Skeletal muscle tissue (tissue), 4 donors: Measurements from ENCODE around the gene CRISPLD2. TPM values are rescaled to one million over a fixed set of nuclear protein-coding genes. Genes with fewer than 3 reads are reported as not detected.
"Not testable (repeated sequence)": the region's sequence is repeated elsewhere in the genome, so short reads cannot be mapped to it uniquely, and the experiment has no call there.

Experiments
- H3K27ac ChIP-seq: one replicate; pipeline ENCODE4 v1.7.0; 2013; ENCODE audit warnings: mild to moderate bottlenecking, low read depth, low read length, inconsistent platforms
- H3K27me3 ChIP-seq, 3 donors: one replicate each; pipeline ENCODE4 v1.7.0; 2013; ENCODE audit warnings: low read length in 3 of 3; ENCODE audit not compliant: control insufficient read depth in 3 of 3, insufficient read depth in 3 of 3
- H3K36me3 ChIP-seq, 3 donors: one replicate each; pipeline ENCODE4 v1.7.0; 2013; ENCODE audit warnings: low read length in 3 of 3; ENCODE audit not compliant: control insufficient read depth in 3 of 3, insufficient read depth in 3 of 3
- H3K4me1 ChIP-seq, 3 donors: one replicate each; pipeline ENCODE4 v1.7.0; 2013; ENCODE audit warnings: low read length in 3 of 3, mild to moderate bottlenecking in 3 of 3; ENCODE audit not compliant: control insufficient read depth in 3 of 3, insufficient read depth in 3 of 3
- H3K4me3 ChIP-seq, 3 donors: one replicate each; pipeline ENCODE4 v1.7.0; 2013; ENCODE audit warnings: low read length in 3 of 3
- H3K9ac ChIP-seq, 3 donors: one replicate each; pipeline ENCODE4 v1.7.0; 2013; ENCODE audit warnings: low read length in 3 of 3, mild to moderate bottlenecking in 3 of 3, moderate library complexity in 2 of 3, low read depth in 1 of 3
- H3K9me3 ChIP-seq, 3 donors: one replicate each; pipeline ENCODE4 v1.7.0; 2013; ENCODE audit warnings: low read length in 3 of 3; ENCODE audit not compliant: control insufficient read depth in 3 of 3
- total RNA-seq: library from RNA; depleted of rRNA; stranded (reverse); fragments of >200 nt; gene quantifications from one replicate; pipeline ENCODE4 v1.2.3, GENCODE V29; 2014
- donor health status: Osteomylitis.

The CRISPLD2 gene
- total RNA-seq, 1 donor from 2014 or later: 7.3 TPM

DNA sequence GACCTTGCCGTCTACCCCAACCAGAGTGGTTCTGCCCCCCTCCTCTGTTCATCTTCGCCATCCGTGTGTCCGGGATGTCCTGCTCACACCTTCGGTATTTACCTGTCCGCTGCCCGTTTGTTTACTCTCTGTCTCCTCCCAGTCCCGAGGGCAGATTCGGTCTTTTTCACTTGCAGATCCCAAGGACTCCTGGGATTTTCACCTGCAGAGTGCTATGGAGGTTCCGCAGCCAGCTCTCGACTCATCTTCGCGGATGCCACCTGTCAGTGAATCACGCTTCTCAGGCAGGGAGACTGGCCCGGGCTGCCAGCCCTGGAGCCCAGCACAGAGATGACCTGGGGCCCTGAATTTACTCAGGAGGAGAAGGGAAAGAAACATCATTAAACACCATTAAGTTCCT, 8.1 kb downstream of the CRISPLD2 start:
- H3K9ac ChIP-seq: no peak overlapping the region
- peaks cover 0 to 2% (median 0%) of the 10 kb centered on the region in 3 donors for H3K36me3 ChIP-seq
- H3K27ac ChIP-seq: no peak overlapping the region
- no peak overlapping the region for H3K4me3 ChIP-seq
- peaks cover 18 to 33% (median 28%) of the 10 kb centered on the region in 3 donors for H3K4me1 ChIP-seq
- no peaks in the 10 kb centered on the region for H3K9me3 ChIP-seq
- H3K27me3 ChIP-seq: peaks cover 2 to 17% (median 14%) of the 10 kb centered on the region in 3 donors

DNA sequence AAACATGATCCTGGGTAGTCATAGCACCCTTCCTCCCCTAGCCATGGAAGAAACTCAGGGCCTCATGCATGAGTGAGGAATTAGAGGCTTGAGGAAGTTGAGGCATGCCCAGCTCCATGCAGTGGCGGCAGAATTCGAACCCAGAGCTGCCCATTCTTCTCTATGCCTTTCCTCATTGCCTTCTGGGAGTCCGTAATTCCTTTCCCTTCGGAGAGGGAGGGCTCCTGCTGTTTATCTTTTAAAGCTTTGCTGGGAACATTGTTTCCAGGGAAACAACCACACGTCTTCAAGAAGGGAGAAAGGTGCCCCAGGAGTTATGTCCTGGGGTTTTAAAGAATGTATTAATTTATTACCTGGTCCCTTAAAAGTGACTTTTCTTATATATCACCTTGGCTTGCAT, 8.5 kb downstream of the CRISPLD2 start:
- H3K27ac ChIP-seq: no peak overlapping the region
- no peak overlapping the region for H3K9ac ChIP-seq
- H3K36me3 ChIP-seq: peaks cover 0 to 2% (median 0%) of the 10 kb centered on the region in 3 donors
- H3K4me1 ChIP-seq: peaks cover 19 to 36% (median 31%) of the 10 kb centered on the region in 3 donors
- H3K27me3 ChIP-seq: peaks cover 0 to 17% (median 12%) of the 10 kb centered on the region in 3 donors
- H3K4me3 ChIP-seq: no peak overlapping the region
- no peaks in the 10 kb centered on the region for H3K9me3 ChIP-seq

DNA sequence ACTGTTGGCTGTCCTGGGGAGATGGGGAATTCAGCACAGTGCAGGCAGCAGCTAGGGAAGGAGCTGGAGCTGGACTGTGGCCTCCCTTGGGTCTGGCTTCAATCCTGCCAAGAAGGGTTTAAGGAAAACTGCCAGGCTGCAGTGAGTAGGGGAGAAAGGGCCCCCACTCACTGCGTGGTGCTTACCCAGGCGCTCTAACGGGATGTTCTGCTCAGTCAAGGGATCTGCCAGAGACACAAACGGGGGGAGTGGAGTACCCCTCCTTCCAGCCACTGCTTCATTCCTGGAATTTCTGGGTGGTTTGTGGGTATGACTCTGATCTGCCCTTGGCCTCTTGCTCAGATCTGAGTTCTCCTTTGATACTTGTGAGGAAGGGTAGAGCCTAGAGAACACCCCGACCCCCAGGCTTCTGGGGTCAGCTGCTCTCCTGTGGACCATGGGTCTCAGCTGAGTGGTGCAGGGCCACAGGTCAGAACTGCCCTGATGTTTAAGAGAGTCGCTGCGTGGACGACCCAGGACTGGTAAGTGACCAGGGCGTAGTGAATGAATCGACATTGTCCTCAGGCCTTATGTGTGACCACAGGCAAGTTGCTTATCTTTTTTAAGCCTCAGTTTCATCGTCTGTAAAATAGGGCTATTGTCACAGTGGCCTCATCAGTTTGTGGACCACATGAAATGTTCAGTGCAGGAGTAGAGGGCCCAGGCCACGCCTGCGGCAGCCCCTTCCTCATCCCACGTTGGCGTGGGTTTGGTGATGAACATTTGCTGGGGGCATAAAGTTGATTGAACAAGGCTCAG, 9.6 kb downstream of the CRISPLD2 start:
- Histone ChIP-seq H3K4me3 (no peak overlapping the region), H3K27ac (peak overlapping the region; percentile 58), H3K36me3 (peaks cover 0 to 2% (median 0%) of the 10 kb centered on the region in 3 donors), H3K9me3 (no peaks in the 10 kb centered on the region), H3K4me1 (peaks cover 24 to 36% (median 32%) of the 10 kb centered on the region in 3 donors), H3K9ac (no peak overlapping the region), H3K27me3 (peaks cover 0 to 12% (median 10%) of the 10 kb centered on the region in 3 donors)

DNA sequence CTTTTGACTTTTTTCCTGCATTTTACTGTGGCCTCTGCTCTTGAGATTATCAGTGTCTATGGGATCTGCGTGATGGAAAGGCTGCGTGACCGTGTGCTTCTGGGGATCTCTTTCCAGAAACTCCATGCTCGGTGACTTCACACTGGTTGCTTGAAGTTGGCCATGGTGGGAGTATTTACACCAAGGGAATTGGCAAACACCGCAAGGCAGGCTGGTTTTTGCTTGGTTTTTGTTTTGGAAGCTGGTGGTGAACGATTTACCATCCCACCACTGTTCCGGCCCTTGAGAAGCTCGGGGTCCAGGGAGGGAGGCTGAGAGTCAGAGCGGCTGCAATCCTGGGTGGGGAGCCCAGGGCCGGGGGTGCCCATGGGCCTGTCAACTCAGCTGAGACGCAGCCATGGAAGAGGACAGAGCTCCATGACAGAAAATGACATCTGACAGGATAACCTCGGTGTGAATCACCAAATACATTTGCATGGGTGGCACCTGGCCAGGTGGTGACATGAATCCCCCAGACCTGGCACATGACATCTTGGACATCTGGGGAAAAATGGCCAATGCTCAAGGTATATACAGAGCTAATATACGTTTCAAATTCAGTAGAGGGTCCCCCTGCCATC, 11.1 kb downstream of the CRISPLD2 start:
- H3K27me3 ChIP-seq: peaks cover 0 to 10% (median 7%) of the 10 kb centered on the region in 3 donors
- H3K36me3 ChIP-seq: peaks cover 0 to 2% (median 0%) of the 10 kb centered on the region in 3 donors
- H3K9me3 ChIP-seq: no peaks in the 10 kb centered on the region
- H3K9ac ChIP-seq: no peak overlapping the region
- H3K27ac ChIP-seq: peak overlapping the region; percentile 25
- no peak overlapping the region for H3K4me3 ChIP-seq
- peaks cover 34 to 45% (median 40%) of the 10 kb centered on the region in 3 donors for H3K4me1 ChIP-seq

DNA sequence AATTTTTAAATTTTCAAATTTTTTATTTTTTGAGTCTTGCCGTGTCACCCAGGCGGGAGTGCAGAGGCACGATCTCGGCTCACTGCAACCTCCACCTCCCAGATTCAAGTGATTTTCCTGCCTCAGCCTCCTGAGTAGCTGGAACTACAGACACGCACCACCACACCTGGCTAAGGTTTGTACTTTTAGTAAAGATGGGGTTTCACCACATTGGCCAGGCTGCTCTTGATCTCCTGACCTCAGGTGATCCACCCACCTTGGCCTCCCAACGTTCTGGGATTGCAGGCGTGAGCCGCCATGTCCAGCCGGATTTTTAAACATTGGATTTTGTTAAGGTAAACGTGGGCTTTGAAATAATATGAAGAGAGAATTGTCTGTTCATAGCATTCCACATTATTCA, 11.9 kb downstream of the CRISPLD2 start:
- Histone ChIP-seq H3K27ac (peak overlapping the region; percentile 87), H3K4me3 (peak overlapping the region in 1 of 3 donors; percentile 56), H3K9ac (peak overlapping the region in 2 of 3 donors; percentile 29 to 54), H3K4me1 (peaks cover 42 to 47% (median 46%) of the 10 kb centered on the region in 3 donors)
- not testable (repeated sequence) for H3K9me3 ChIP-seq, H3K36me3 ChIP-seq, H3K27me3 ChIP-seq

DNA sequence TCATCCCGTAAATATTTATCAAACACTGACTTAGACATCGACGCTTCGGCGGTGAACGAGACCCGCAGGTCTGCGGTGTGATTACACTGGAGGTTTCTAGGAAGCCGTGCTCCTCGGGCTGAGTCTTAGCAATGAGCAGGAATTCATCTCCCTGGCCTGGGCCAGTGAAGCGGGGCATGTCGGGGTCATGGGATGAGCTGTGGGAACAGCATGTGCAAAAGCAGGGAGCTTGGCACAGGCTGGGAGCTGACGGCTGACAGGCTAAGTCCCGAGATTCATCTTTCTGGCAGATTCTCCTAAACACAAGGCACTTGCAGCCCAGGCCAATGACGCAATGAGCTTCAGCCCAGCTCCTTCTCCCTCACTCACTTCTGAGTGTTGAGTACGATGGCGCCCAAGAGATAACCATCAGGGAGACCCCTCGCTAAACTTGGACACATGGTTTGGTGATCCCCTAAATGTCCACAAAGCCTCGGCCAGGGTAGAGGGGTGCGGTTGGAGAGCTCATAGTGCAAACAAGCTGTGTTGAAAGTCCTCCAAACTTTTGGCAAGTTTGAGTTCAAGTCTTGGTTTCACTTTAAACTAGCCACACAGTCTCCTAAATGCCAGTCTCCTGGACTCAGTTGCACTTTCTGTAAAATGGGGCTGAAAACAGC, 12.8 kb downstream of the CRISPLD2 start:
- no peaks in the 10 kb centered on the region for H3K9me3 ChIP-seq
- H3K9ac ChIP-seq: peak overlapping the region; percentile 29 to 66 (median 54)
- H3K4me1 ChIP-seq: peaks cover 42 to 44% (median 43%) of the 10 kb centered on the region in 3 donors
- peaks cover 0 to 2% (median 0%) of the 10 kb centered on the region in 3 donors for H3K36me3 ChIP-seq
- peak overlapping the region in 2 of 3 donors; percentile 56 to 62 for H3K4me3 ChIP-seq
- H3K27me3 ChIP-seq: peaks cover 0 to 10% (median 7%) of the 10 kb centered on the region in 3 donors
- H3K27ac ChIP-seq: peak overlapping the region; percentile 87

DNA sequence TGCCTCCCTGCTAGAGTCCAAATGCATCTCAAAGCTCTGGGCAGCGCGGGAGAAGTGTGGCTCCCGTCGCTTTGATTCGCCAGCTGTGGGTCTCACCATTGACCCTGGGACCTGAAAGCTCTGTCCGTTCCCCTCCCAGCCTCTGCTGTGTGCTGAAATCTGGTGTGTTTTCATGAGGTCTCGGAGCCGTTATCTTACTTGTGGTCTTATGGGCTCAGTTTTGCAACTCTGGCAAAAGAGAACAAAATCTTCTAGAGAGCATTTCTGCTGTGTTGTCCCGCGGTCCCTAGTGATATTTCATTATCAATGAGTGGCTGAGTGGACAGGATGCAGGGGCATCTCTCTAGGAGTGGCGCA, 13.3 kb downstream of the CRISPLD2 start:
- Histone ChIP-seq H3K36me3 (peaks cover 0 to 2% (median 0%) of the 10 kb centered on the region in 3 donors), H3K4me3 (peak overlapping the region in 2 of 3 donors; percentile 56 to 62), H3K27me3 (peaks cover 0 to 10% (median 7%) of the 10 kb centered on the region in 3 donors), H3K9me3 (no peaks in the 10 kb centered on the region), H3K9ac (peak overlapping the region in 2 of 3 donors; percentile 54 to 66), H3K4me1 (peaks cover 37 to 47% (median 42%) of the 10 kb centered on the region in 3 donors), H3K27ac (peak overlapping the region; percentile 87)

DNA sequence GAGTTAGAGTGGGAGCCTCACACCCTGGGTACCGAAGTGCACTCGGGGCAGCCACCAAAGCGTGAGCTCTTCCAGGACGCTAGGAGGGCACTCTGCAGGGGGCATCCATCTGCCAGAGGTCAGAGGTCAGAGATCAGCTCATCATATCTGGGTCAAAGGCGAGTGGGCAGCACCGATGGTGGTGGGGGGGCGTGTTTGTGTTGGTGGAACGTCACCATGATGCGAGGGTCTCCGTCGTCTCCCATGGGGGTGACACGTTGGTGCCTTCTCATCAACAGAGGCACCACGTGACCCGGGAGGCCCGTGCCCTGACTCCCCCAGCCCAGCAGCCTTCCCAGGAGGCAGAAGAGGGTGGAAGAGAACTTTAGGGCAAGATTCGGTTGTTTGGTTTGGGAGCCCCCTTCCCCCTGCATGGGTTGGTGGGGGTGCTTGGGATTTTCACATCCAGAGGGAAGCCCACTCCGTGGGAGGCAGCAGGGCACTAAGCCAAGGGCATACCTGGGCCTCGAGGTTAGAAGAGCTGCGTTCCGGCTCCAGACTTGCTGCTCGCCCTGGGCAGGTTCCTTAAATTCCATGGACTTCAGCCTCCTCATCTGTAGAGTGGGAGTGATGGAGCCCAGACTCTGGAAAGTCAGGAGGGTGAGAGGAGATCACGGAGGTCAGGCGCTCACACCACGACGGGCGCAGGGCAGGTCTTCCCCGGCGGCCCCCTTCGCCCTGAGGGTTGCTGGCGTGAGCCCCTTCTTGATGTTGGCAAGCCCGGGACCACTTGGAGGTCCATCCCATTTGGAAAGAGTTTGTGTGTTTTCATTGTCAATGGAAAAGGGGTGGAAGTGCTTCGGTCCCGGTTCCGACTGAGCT, 14.0 kb downstream of the CRISPLD2 start:
- H3K4me1 ChIP-seq: peaks cover 35 to 50% (median 42%) of the 10 kb centered on the region in 3 donors
- H3K9ac ChIP-seq: no peak overlapping the region
- no peak overlapping the region for H3K4me3 ChIP-seq
- H3K27me3 ChIP-seq: peaks cover 0 to 10% (median 7%) of the 10 kb centered on the region in 3 donors
- H3K9me3 ChIP-seq: no peaks in the 10 kb centered on the region
- peaks cover 0 to 2% (median 0%) of the 10 kb centered on the region in 3 donors for H3K36me3 ChIP-seq
- H3K27ac ChIP-seq: peak overlapping the region; percentile 87

DNA sequence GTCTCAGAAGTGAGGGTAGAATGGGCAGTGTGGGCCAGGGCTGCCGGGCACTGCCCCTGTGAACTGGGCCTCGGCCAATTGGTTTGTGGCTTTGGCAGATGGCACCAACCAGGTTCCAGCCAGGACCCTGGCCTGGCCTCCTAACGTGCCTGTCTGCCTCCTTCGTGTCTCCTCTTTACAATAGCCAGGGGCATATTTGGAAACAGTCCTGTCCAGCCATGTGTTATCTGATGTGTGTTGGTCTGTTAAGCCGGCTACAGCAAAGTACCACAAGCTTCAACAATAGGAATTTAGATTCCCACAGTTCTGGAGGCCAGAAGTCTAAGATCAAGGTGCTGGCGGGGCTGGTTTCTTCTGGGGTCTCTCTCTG, 14.6 kb downstream of the CRISPLD2 start:
- Histone ChIP-seq H3K27ac (peak overlapping the region; percentile 87), H3K27me3 (peaks cover 0 to 10% (median 7%) of the 10 kb centered on the region in 3 donors), H3K9ac (no peak overlapping the region), H3K9me3 (no peaks in the 10 kb centered on the region), H3K36me3 (peaks cover 0 to 2% (median 0%) of the 10 kb centered on the region in 3 donors), H3K4me3 (no peak overlapping the region), H3K4me1 (peaks cover 35 to 50% (median 41%) of the 10 kb centered on the region in 3 donors)
